Small intestine (tissue), 7 donors: ENCODE data around the gene TMPRSS3. TPM values are rescaled to one million over a fixed set of nuclear protein-coding genes. Genes with fewer than 3 reads are reported as not detected.

Source experiments
- DNase-seq, 2 donors: peaks; one replicate each; pipeline versions ENCODE4 v3.0.0 to v3.0.0-alpha.2; 2013
- FAIRE-seq: peaks from 2 replicates; lab custom pipeline; 2012; peaks lifted over from hg19 to GRCh38; lab: Jason Lieb, UNC
- H3K27ac ChIP-seq, 3 donors: one replicate each; pipeline ENCODE4 v1.5.1; 2013; ENCODE audit warnings: low read length in 2 of 3, mild to moderate bottlenecking in 2 of 3, control low read depth in 1 of 3, inconsistent platforms in 1 of 3, low read depth in 1 of 3, moderate library complexity in 1 of 3
- H3K27me3 ChIP-seq, 3 donors: one replicate each; pipeline ENCODE4 v1.6.1; 2013; ENCODE audit warnings: low read length in 3 of 3, inconsistent platforms in 1 of 3; ENCODE audit not compliant: control insufficient read depth in 3 of 3, insufficient read depth in 3 of 3
- H3K36me3 ChIP-seq, 3 donors: one replicate each; pipeline ENCODE4 v1.6.1; 2013; ENCODE audit warnings: low read length in 3 of 3, inconsistent platforms in 1 of 3, low read depth in 1 of 3, mild to moderate bottlenecking in 1 of 3, moderate library complexity in 1 of 3; ENCODE audit not compliant: control insufficient read depth in 3 of 3, insufficient read depth in 2 of 3
- H3K4me1 ChIP-seq, 3 donors: one replicate each; pipeline ENCODE4 v1.6.1; 2013; ENCODE audit warnings: low read length in 2 of 3, inconsistent platforms in 1 of 3, low read depth in 1 of 3, mild to moderate bottlenecking in 1 of 3, moderate library complexity in 1 of 3; ENCODE audit not compliant: control insufficient read depth in 3 of 3, insufficient read depth in 2 of 3
- H3K4me3 ChIP-seq, 3 donors: one replicate each; pipeline ENCODE4 v1.5.1; 2013; ENCODE audit warnings: low read length in 3 of 3, control low read depth in 1 of 3, inconsistent platforms in 1 of 3, low read depth in 1 of 3, mild to moderate bottlenecking in 1 of 3, moderate library complexity in 1 of 3
- H3K9me3 ChIP-seq, 2 donors: one replicate each; pipeline ENCODE4 v1.6.1; 2013; ENCODE audit warnings: low read depth in 1 of 2, low read length in 1 of 2; ENCODE audit not compliant: control insufficient read depth in 2 of 2, insufficient read depth in 1 of 2
- WGBS, 3 donors: extraction: QIAGEN DNeasy Blood & Tissue Kit; methylation state at CpG; one replicate each; pipeline ENCODE4 v1.1.7; 2013; 5-methylcytosine and 5-hydroxymethylcytosine counted together
- polyA plus RNA-seq, 4 donors: library from polyadenylated mRNA; stranded (reverse) in 3 of 4; unstranded in 1 of 4; fragments of 200-250 nt in 3 of 4; fragments of 120-200 nt in 1 of 4; gene quantifications; one replicate each; pipeline versions ENCODE4 v1.2.1 to v1.2.3, GENCODE V29; 2013
- donor health status: healthy with polysubstance abuse.
- donor health status: control.
- donor health status: control.
- donor health status: Bipolar disorder and iron deficiency.
- donor health status: healthy.

TMPRSS3 gene
- polyA plus RNA-seq, 4 donors, result 1.1 to 9.2 (median 2.6) TPM

GRCh38 chr21:42360317-42360716 lies 35.5 kb downstream of the TMPRSS3 start:
- Histone ChIP-seq H3K27ac (no peak overlapping the region), H3K9me3 (peaks cover 0 to 28% of the 10 kb centered on the region in 2 donors), H3K27me3 (peaks cover 0 to 2% (median 0%) of the 10 kb centered on the region in 3 donors), H3K36me3 (no peaks in the 10 kb centered on the region), H3K4me3 (no peak overlapping the region), H3K4me1 (no peaks in the 10 kb centered on the region)
- no peak for DNase-seq
- no peak for FAIRE-seq
- WGBS, 3 donors, result 69 to 91% (median 70%) methylated on average over 2 of the region's 2 CpGs

- FAIRE-seq, result no peak
- H3K36me3 ChIP-seq, result no peaks in the 10 kb centered on the region
- no peaks in the 10 kb centered on the region for H3K4me1 ChIP-seq
- WGBS, 3 donors, result 84 to 89% (median 85%) methylated on average over 13 of the region's 13 CpGs
- DNase-seq, result no peak
- H3K27me3 ChIP-seq, result peaks cover 0 to 2% (median 0%) of the 10 kb centered on the region in 3 donors
- no peak overlapping the region for H3K4me3 ChIP-seq
- H3K27ac ChIP-seq, result no peak overlapping the region
- peaks cover 0 to 33% of the 10 kb centered on the region in 2 donors for H3K9me3 ChIP-seq
Measured at GRCh38 chr21:42358937-42359336, 36.9 kb downstream of the TMPRSS3 start.

GRCh38 chr21:42358261-42358660 lies 37.6 kb downstream of the TMPRSS3 start:
- H3K9me3 ChIP-seq, result peaks cover 0 to 37% of the 10 kb centered on the region in 2 donors
- 93 to 94% (median 93%) methylated on average over 12 of the region's 12 CpGs for WGBS, 3 donors
- H3K27me3 ChIP-seq, result peaks cover 0 to 2% (median 0%) of the 10 kb centered on the region in 3 donors
- no peaks in the 10 kb centered on the region for H3K4me1 ChIP-seq
- no peak for DNase-seq
- H3K27ac ChIP-seq, result no peak overlapping the region
- FAIRE-seq, result no peak
- H3K36me3 ChIP-seq, result no peaks in the 10 kb centered on the region
- no peak overlapping the region for H3K4me3 ChIP-seq

GRCh38 chr21:42357307-42357706 lies 38.5 kb downstream of the TMPRSS3 start:
- no peak for FAIRE-seq
- Histone ChIP-seq H3K9me3 (peaks cover 0 to 37% of the 10 kb centered on the region in 2 donors), H3K27me3 (peaks cover 0 to 2% (median 0%) of the 10 kb centered on the region in 3 donors), H3K4me3 (no peak overlapping the region), H3K27ac (no peak overlapping the region), H3K36me3 (no peaks in the 10 kb centered on the region), H3K4me1 (no peaks in the 10 kb centered on the region)
- 41 to 56% (median 44%) methylated on average over 3 of the region's 3 CpGs for WGBS, 3 donors
- DNase-seq, result no peak

- DNase-seq (no peak), FAIRE-seq (no peak)
- no peaks in the 10 kb centered on the region for H3K36me3 ChIP-seq
- peaks cover 0 to 2% (median 0%) of the 10 kb centered on the region in 3 donors for H3K27me3 ChIP-seq
- H3K4me3 ChIP-seq, result no peak overlapping the region
- H3K4me1 ChIP-seq, result no peaks in the 10 kb centered on the region
- H3K9me3 ChIP-seq, result peaks cover 0 to 37% of the 10 kb centered on the region in 2 donors
- H3K27ac ChIP-seq, result no peak overlapping the region
- WGBS, 3 donors, result 50 to 63% (median 56%) methylated on average over 6 of the region's 6 CpGs
Measured at GRCh38 chr21:42356650-42357049, 39.2 kb downstream of the TMPRSS3 start.

- Histone ChIP-seq H3K36me3 (no peaks in the 10 kb centered on the region), H3K4me1 (peaks cover 0 to 4% (median 0%) of the 10 kb centered on the region in 3 donors), H3K27ac (no peak overlapping the region), H3K9me3 (peaks cover 0 to 37% of the 10 kb centered on the region in 2 donors), H3K27me3 (peaks cover 0 to 2% (median 0%) of the 10 kb centered on the region in 3 donors), H3K4me3 (no peak overlapping the region)
- no peak for DNase-seq
- FAIRE-seq, result no peak
- WGBS, 3 donors, result 91 to 93% (median 92%) methylated on average over 2 of the region's 2 CpGs
Measured at GRCh38 chr21:42356046-42356445, 39.8 kb downstream of the TMPRSS3 start.

- 79 to 85% (median 85%) methylated on average over 5 of the region's 5 CpGs for WGBS, 3 donors
- no peak for DNase-seq
- FAIRE-seq, result no peak
Measured at GRCh38 chr21:42353623-42354022, 42.2 kb downstream of the TMPRSS3 start.

GRCh38 chr21:42352441-42353095 lies 43.3 kb downstream of the TMPRSS3 start:
- H3K36me3 ChIP-seq, result no peaks in the 10 kb centered on the region
- DNase-seq, result no peak
- WGBS, 3 donors, result 84 to 91% (median 87%) methylated on average over 14 of the region's 14 CpGs
- H3K4me3 ChIP-seq, result no peak overlapping the region
- H3K4me1 ChIP-seq, result peaks cover 0 to 7% (median 0%) of the 10 kb centered on the region in 3 donors
- peaks cover 0 to 27% of the 10 kb centered on the region in 2 donors for H3K9me3 ChIP-seq
- FAIRE-seq, result no peak
- H3K27me3 ChIP-seq, result peaks cover 0 to 2% (median 0%) of the 10 kb centered on the region in 3 donors
- no peak overlapping the region for H3K27ac ChIP-seq

More at GRCh38 chr21:42353623-42354022, 42.2 kb downstream of the TMPRSS3 start:
- no peak overlapping the region for H3K27ac ChIP-seq
- H3K27me3 ChIP-seq, result peaks cover 0 to 2% (median 0%) of the 10 kb centered on the region in 3 donors
- peaks cover 0 to 7% (median 0%) of the 10 kb centered on the region in 3 donors for H3K4me1 ChIP-seq
- no peaks in the 10 kb centered on the region for H3K36me3 ChIP-seq
- H3K4me3 ChIP-seq, result no peak overlapping the region
- H3K9me3 ChIP-seq, result peaks cover 0 to 27% of the 10 kb centered on the region in 2 donors
